Measurements from ENCODE around the gene RNF111. TPM values are rescaled to one million over a fixed set of nuclear protein-coding genes. Genes with fewer than 3 reads are reported as not detected.

RNF111 gene
- total and polyA plus RNA-seq, 2 experiments from 2014 or later, result 14.4 to 24.5 TPM

DNA sequence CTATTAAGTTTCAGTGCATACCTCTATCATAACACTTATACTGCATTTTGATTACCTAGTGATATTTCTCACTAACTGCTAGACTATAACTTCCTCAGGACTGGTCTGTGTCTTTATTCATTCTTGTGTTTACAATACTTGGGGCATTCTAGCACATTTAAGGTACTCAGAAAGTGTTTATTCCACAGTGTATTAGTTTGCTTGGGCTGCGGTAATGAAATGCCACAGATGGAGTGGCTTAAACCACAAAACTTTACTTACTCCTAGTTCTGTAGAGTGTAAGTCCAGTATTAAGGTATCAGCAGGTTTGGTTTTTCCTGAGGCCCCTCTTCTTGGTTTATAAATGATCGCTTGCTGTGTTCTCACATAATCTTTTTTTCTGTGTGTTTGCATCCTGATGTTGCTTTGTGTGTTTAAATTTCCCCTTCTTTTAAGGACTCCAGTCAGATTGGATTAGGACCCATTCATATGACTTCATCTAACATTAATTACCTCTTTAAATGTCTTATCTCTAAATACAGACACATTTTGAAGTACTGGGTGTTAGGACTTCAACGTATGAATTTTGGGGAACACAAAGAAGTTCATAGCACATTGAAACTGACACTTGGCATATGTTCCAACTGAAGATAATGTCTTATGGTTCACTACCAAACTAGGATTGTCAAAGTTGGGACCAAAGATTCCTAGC, 23.9 kb downstream of the RNF111 start:
- H3K27ac ChIP-seq (ENCODE audit: low read depth), result no peak overlapping the region
- peaks cover 23% of the 10 kb centered on the region for H4K20me1 ChIP-seq (replicated peaks; ENCODE audit: insufficient read depth)
- no peak overlapping the region for H3K27ac Mint-ChIP-seq
- H3K4me2 ChIP-seq, result no peak overlapping the region
- H3K4me3 ChIP-seq, result no peak overlapping the region
- H3F3A ChIP-seq (replicated peaks; ENCODE audit: low read depth), result no peaks in the 10 kb centered on the region
- H3K27me3 Mint-ChIP-seq (ENCODE audit: insufficient read depth, low read depth, poor library complexity), result peaks cover 4% of the 10 kb centered on the region
- TF ChIP-seq POLR2AphosphoS5 (IDR thresholded peaks at IDR 0.05; ENCODE audit: low read depth) (no peak), EZH2phosphoT487 (IDR thresholded peaks at IDR 0.05; ENCODE audit: unreplicated experiment) (no peak), ZNF331 (CRISPR knock-in tag; IDR thresholded peaks at IDR 0.05; ENCODE audit: low read depth) (no peak), CREB1 (CRISPR knock-in tag; IDR thresholded peaks at IDR 0.05; ENCODE audit: low read depth) (no peak), NANOG (IDR thresholded peaks at IDR 0.05; ENCODE audit: borderline replicate concordance) (no peak), EZH2 (IDR thresholded peaks at IDR 0.05; ENCODE audit: low read depth, unreplicated experiment) (no peak), STAT1 (IDR thresholded peaks at IDR 0.05; ENCODE audit: unreplicated experiment) (no peak), ZNF114 (CRISPR knock-in tag; IDR thresholded peaks at IDR 0.05) (no peak)
- TF ChIP-seq, protein P1, sequence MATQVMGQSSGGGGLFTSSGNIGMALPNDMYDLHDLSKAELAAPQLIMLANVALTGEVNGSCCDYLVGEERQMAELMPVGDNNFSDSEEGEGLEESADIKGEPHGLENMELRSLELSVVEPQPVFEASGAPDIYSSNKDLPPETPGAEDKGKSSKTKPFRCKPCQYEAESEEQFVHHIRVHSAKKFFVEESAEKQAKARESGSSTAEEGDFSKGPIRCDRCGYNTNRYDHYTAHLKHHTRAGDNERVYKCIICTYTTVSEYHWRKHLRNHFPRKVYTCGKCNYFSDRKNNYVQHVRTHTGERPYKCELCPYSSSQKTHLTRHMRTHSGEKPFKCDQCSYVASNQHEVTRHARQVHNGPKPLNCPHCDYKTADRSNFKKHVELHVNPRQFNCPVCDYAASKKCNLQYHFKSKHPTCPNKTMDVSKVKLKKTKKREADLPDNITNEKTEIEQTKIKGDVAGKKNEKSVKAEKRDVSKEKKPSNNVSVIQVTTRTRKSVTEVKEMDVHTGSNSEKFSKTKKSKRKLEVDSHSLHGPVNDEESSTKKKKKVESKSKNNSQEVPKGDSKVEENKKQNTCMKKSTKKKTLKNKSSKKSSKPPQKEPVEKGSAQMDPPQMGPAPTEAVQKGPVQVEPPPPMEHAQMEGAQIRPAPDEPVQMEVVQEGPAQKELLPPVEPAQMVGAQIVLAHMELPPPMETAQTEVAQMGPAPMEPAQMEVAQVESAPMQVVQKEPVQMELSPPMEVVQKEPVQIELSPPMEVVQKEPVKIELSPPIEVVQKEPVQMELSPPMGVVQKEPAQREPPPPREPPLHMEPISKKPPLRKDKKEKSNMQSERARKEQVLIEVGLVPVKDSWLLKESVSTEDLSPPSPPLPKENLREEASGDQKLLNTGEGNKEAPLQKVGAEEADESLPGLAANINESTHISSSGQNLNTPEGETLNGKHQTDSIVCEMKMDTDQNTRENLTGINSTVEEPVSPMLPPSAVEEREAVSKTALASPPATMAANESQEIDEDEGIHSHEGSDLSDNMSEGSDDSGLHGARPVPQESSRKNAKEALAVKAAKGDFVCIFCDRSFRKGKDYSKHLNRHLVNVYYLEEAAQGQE (IDR thresholded peaks at IDR 0.05; ENCODE audit: unreplicated experiment), result no peak
- TF ChIP-seq, protein P2, sequence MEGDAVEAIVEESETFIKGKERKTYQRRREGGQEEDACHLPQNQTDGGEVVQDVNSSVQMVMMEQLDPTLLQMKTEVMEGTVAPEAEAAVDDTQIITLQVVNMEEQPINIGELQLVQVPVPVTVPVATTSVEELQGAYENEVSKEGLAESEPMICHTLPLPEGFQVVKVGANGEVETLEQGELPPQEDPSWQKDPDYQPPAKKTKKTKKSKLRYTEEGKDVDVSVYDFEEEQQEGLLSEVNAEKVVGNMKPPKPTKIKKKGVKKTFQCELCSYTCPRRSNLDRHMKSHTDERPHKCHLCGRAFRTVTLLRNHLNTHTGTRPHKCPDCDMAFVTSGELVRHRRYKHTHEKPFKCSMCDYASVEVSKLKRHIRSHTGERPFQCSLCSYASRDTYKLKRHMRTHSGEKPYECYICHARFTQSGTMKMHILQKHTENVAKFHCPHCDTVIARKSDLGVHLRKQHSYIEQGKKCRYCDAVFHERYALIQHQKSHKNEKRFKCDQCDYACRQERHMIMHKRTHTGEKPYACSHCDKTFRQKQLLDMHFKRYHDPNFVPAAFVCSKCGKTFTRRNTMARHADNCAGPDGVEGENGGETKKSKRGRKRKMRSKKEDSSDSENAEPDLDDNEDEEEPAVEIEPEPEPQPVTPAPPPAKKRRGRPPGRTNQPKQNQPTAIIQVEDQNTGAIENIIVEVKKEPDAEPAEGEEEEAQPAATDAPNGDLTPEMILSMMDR (conservative IDR thresholded peaks at IDR 0.05; ENCODE audit: low read depth in 2 of 2), result no peak
- no peak for ATAC-seq
- peaks cover 98% of the 10 kb centered on the region for H3K79me2 ChIP-seq (replicated peaks; ENCODE audit: insufficient read depth)
- no peak overlapping the region for H2AFZ ChIP-seq
- H3K27me3 ChIP-seq (ENCODE audit: insufficient read depth), result no peaks in the 10 kb centered on the region
- no peaks in the 10 kb centered on the region for H3K36me3 ChIP-seq (ENCODE audit: insufficient read depth)
- H3K4me1 Mint-ChIP-seq, result peaks cover 6% of the 10 kb centered on the region
- no peak overlapping the region for H3K4me3 Mint-ChIP-seq
- peaks cover 11% of the 10 kb centered on the region for H3K36me3 Mint-ChIP-seq (ENCODE audit: low read depth)
- peaks cover 3% of the 10 kb centered on the region; the same call in 1 of the 3 replicates for H3K9me3 Mint-ChIP-seq
- no peak for DNase-seq (ENCODE audit: low spot score)
- no peaks in the 10 kb centered on the region for H3K9me2 ChIP-seq (ENCODE audit: insufficient read depth)
- H3K4me1 ChIP-seq (ENCODE audit: insufficient read depth), result peaks cover 9% of the 10 kb centered on the region

Measured in GM23338 (cell line).